Lower leg skin (tissue), 3 donors: Measurements from ENCODE around the gene SNF8.

Source experiments
- CTCF ChIP-seq, 3 donors: fragments of 450-650 bp; IDR thresholded peaks; one replicate each; pipeline ENCODE4 v1.5.1; 2016; ENCODE audit warnings: antibody characterized with exemption in 3 of 3, mild to moderate bottlenecking in 3 of 3, moderate library complexity in 2 of 3
- POLR2A ChIP-seq, 2 donors: fragments of 450-650 bp; IDR thresholded peaks; one replicate each; pipeline ENCODE4 v1.6.1; 2016 to 2017; ENCODE audit warnings: antibody characterized with exemption in 2 of 2, mild to moderate bottlenecking in 1 of 2, moderate library complexity in 1 of 2

- TF ChIP-seq POLR2A (IDR thresholded peaks at IDR 0.05) = no peak
- TF ChIP-seq CTCF (IDR thresholded peaks at IDR 0.05) = no peak
Measured at GRCh38 chr17:48951572-48951971, 6.9 kb upstream of the SNF8 start.
